NCI-H1436 (cell line): ENCODE measurements around the gene RASGRF1.

Experiments used
- DNase-seq: peaks from one replicate; lab custom pipeline; 2025; lab: John Stamatoyannopoulos, UW

Gene RASGRF1

DNA sequence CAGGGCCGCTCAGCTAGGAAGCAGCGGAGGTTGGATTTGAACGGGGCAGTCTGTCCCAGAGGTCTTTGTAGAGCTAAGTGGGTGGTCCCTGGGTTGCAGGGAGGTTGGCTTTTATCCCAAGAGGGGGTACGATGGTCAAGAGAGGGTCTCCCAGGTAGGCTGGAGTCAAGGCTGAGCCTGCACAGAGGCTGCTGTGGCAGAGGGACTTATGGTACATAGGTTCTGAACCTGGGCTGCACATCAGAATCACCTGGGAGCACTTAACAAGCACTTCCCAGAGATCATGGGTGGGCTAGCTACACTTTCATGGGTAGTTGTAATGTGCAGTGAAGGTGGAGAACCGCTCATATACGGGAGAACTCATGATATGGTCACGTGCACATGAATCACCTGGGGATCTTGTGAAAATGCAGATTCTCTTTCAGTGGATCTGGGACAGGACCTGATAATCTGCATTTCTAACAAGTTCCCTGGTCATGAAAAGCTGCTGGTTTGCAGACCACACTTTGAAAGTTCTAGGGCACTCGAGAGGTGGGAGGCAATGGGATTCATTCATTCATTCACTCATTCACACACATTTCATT, 2.9 kb upstream of the RASGRF1 start:
- DNase-seq, result no peak

- DNase-seq, result no peak
These were observed 1.8 kb upstream of the RASGRF1 start for GRCh38 chr15:79092382-79092781.

DNA sequence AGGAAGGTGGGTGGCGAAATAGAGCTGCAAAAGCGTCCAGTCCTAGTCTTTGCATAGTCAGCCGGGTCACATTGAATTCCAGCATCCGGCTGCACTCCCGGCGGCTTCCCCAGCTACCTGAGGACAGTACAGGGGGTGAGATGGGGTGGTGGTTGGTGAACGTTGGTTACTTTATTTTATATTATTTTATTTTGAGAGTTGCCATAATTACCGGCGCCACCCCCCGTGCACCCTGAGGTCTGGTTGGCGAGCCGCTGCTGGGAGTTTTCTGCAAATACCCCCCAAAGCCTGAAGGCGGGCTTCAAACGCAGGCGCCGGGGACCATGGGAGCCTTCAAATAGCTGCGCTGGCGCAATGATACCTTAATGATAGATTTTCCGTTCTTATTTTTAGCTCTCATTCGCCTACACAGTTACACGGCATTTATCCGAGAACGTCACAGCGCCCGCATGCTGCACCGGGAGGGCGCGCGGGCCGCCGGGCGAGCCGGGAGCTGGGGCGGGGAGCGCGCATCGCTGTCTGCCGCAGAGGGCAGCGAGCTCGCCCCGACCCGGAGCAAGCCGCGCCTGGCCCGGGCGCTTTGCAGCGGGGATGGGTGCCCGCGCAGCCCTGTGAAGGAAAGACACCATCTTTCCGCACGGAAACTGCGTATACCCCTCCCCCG, 756 bp upstream of the RASGRF1 start:
- DNase-seq, result no peak

DNA sequence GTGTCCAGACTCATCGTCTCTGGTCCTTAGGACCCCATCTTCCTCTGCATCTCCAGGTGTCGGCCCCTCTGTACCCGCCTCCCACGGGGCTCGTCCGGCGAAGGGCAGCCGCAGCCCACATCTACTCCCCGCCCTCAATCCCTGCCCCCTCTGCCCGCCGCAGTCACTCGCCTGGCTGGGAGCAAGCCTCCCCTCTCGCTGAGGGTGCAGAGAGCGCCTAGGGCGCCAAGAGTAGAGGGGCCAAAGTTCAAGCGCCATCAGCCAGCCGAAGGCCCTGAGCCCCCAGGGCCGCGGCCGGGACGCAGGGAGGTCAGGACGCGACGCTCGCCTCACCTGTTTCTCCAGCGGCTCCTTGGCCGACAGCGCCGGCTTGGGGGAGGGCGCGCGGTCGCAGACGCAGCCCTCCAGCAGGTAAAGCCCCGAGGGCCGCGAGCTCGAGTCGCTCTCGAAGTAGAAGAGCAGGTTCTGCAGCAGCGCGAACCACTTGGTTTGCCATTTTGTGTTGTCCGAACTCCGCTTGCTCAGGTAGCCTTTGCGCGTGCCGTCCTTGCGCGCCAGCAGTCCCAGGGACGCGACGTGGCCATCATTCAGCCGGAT, 592 bp downstream of the RASGRF1 start:
- DNase-seq, result no peak

DNA sequence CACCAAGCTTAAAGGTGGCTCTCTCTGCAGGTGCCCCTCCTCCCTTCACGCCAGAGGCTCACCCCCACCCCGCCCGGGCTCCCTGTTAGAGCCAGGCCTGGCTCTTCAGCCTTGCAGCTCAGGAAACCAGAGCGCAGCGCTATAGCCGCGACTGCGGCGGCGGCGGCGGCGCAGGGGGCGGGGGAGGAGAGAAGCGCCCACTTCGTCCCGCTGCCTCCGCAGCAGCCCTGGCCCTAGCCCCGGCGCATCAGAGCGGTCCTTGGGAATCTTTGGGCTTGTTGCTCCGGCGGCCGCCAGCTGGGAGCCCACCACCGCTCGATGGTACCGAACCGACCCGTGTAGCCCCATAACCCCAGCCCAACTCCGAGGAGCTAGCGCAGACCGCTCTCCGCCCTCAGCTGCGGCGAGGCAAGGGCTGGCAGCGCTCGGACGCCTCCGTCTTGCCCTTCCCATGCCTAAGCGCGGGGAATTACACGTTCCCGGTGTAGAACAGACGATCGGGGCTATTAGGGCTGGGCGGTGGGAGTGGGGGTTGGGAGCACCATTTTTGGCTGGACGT, 1.2 kb downstream of the RASGRF1 start:
- no peak for DNase-seq

GRCh38 chr15:79088426-79089205, 2.0 kb downstream of the RASGRF1 start:
- DNase-seq, result no peak

GRCh38 chr15:79086814-79087213, 3.8 kb downstream of the RASGRF1 start:
- DNase-seq, result no peak

- DNase-seq, result no peak
These were observed 6.1 kb downstream of the RASGRF1 start for GRCh38 chr15:79084308-79084968.

DNA sequence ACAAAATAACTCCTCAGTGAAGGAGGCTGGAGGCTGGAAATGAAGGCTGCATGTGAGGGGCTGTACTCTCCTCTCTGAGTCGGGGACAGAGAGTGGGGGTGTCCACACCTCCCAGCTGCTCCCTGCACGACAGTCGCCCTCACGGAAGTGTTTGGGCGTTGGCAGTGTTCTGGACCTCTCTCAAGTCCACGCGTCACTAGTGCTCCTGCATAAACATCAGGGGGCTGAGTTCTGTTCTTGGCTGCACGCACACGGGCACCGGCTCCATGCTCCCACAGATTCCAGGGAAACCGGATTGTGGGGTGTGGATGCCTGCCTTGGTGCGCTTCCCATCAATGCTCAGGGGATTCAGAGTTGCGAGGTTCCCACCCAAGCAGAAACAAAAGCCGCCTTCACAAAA, 7.4 kb downstream of the RASGRF1 start:
- no peak for DNase-seq

DNA sequence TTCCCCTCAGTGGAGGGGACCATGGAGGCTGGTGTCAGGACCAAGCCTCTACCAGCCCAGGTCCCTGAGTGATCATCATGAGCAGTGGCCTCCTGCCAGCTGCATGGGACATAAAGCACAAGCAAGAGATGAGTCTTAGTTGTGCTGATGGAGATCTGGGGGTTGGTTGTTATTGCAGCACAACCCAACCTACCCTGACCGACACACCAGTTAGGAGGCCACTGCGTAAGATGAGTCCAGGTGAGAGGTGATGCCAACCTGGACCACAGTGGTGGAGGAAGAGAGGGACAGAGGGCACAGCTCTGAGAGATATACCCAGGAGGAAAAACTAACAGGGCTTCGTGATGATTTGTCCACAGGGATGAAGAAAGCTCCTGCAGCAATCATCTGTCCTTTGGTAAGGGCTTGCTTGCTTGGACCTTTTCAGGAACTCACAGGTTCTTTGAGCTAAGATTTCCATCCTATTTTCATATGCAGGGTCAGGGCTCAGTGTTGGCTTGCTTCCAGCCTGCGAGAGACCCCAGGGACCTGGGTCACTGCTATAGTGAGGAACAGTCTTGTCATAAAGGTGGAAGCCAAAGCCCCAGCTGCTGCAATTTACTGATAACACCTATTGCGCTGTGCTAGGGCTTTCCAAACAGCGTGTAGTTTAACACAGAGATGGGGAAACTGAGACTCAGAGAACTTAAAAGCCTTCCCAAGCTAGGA, 8.1 kb downstream of the RASGRF1 start:
- DNase-seq, result no peak

GRCh38 chr15:79078763-79079410, 11.7 kb downstream of the RASGRF1 start:
- no peak for DNase-seq

GRCh38 chr15:79078003-79078402, 12.6 kb downstream of the RASGRF1 start:
- DNase-seq, result no peak

DNA sequence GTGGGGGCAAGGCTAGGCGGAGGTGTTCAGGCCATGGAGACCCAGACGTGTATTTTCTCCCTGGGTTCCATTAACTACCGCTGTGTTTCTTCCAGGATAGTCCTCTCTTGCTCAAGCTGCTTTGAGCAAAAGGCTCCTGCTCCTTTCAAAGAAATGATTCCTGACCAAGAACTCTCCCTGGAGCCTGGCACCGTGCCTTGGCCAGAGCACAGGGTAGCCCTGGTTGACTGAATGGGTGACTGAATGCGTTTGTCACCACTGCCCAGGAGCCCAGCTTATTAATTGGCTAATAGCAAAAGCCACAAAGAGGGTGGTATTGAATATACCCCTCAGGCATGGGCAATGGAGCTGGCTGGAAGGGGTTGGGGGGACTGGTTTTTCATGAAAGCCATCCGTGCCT, 13.9 kb downstream of the RASGRF1 start:
- DNase-seq, result no peak

DNA sequence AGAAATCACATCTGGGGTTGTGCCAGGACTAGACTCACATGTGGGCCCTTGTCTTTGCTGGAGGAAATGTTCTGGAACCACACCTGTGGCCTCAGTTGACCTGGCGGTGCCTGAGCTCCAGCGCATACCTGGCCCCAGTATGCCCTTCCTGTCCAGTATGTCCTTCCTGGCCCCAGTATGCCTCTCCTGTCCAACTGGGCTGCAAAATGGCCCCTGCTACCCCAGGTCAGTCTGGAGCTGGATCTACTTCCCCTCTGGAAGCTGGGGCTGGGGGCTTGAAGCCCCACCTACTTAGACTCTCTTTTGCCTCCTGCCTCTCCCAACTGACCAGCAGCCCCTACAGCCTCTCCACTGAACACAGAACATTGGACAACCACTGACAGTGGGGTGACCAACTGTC, 15.3 kb downstream of the RASGRF1 start:
- DNase-seq, result no peak

- no peak for DNase-seq
These were observed 17.2 kb downstream of the RASGRF1 start for GRCh38 chr15:79073336-79073735.

- DNase-seq, result no peak
These were observed 18.7 kb downstream of the RASGRF1 start for GRCh38 chr15:79071901-79072300.

DNA sequence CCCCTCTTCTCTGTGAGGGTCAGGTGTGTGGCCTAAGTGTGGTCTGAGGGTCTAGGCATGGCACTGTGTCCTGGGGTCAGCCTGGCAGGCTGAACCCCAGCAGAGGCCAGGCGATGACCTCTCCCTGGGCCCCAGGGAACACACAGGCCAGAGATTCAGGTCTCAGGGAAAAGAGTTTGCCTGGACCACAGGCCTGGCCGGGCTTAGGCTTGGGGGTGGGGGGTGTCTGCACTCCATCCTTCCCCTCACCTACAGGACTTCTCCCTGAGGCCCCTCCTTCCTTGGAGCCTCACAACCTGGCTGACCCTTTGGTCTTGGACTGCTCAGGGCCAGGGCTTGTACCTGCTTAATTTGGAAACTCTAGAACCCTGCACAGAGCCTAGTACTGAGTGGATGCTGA, 21.8 kb downstream of the RASGRF1 start:
- DNase-seq, result no peak

GRCh38 chr15:79067969-79068368, 22.6 kb downstream of the RASGRF1 start:
- no peak for DNase-seq

DNA sequence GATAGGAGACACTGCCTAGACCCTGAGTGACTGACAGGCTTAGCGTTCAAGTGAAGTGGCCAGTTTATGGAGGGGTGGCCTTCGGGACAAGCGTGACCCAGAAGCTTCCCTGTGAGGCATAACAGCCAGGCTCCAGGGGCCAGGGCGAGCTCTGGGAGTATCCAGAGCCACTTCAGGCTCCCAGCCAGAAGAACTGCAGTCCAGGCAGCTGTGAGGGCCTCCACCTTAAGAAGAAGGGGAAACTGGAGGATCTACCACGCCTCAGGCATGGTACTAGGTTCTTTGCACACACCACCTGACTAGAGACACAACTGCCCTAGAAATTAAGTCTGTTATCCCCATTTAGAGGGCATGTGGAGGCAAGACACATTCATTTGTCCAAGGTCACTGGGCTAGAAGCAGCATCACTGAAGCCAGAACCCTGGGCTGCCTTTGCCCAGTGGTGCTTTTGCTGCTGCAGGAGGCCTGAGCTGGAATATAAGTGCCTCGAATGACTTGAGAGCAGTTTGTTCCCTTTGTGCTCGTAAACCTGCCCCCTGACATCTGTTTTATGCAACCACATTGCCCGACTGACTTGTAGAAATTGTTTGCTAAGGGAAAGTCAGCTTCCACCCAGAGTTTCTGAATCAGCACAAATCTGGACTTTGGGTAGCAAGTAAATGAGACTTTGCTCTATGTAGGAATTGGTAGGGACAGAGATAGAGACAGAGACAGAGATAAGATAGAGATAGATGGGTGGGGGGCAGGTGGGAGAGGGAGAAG, 23.3 kb downstream of the RASGRF1 start:
- no peak for DNase-seq

GRCh38 chr15:79066391-79067071, 24.0 kb downstream of the RASGRF1 start:
- no peak for DNase-seq
